Germinal center (tissue), 1 donor: ENCODE measurements around the gene CHAC2.
"Not testable (repeated sequence)": the region's sequence is repeated elsewhere in the genome, so short reads cannot be mapped to it uniquely, and the experiment has no call there.

Source experiments
- DNase-seq: peaks from one replicate; pipeline ENCODE4 v3.0.0; 2012; ENCODE audit warnings: mixed read lengths, low spot score

Gene CHAC2

DNA sequence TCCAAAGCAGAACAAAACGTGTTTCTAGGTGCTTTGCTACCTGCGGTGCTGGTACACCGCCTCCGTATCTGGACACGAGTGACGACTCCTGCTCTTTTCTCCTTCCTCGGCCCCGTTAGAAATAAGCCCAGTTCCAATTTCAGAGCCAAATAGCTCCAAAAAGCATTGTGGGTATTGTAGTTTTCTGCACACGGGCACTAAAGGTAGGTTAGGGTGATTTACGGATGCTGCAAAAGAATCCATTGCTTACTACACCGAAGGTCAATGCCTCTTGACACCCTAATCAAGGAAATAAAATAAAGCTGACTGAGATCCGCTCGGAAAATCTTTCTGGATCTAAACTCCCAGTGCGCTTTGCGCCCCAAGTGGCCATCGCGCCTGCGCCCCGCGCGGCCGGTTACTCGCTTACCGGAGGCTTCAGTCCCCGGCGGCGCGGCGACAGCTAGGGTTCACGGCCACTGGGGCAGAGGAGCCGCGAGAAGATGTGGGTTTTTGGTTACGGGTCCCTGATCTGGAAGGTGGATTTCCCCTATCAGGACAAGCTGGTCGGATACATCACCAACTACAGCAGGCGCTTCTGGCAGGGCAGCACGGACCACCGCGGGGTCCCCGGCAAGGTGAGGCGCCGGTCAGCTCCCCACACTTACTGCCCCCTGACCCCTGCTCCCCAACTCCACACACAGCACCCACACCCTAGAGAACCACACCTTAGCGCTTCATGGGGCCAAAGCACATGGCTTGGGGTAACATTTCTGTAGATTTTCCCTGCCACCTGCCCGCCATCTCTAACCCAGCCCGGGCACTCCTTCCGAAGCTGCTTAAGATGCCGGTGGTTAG, at the start of gene CHAC2:
TSS of gene CHAC2 (plus strand) at position 400 of the 837 bp plus-strand sequence. CDS start at position 483, 83 bp downstream.
- peak; percentile 89 for DNase-seq

DNA sequence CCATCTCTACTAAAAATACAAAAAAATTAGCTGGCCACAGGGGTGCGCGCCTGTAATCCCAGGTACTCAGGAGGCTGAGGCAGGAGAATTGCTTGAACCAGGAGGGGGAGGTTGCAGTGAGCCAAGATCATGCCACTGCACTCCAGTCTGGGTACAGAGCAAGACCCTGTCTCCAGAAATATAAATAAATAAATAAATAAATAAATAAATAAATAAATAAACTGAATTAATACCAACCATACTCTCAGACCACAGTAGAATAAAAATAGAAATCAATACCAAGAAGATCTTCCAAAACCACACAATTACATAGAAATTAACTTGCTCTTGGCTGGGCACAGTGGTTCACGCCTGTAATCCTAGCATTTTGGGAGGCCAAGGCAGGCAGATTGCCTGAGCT, 46.7 kb upstream of the CHAC2 start:
- DNase-seq, result not testable (repeated sequence)

GRCh38 chr2:53724536-53724935, 43.1 kb upstream of the CHAC2 start:
- DNase-seq, result no peak

GRCh38 chr2:53725662-53726061, 41.9 kb upstream of the CHAC2 start:
- no peak for DNase-seq

DNA sequence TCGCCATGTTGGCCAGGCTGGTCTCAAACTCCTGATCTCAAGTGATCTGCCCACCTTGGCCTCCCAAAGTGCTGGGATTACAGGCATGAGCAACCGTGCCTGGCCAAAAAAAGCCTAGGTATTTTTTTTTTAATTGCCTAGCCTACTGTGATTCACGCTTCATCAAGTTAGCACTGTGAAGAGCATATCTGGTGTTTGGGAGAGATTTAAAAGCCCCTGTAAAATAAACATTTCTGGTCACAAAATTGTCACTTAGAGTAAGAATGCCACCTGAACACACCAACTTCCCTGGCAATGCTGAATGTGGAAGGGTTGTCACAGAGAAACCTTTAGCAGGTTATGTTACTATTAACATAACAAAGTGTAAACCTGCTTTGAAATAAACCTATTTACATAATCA, 39.7 kb upstream of the CHAC2 start:
- DNase-seq, result no peak

- DNase-seq, result no peak
Observed at GRCh38 chr2:53729143-53729762, 38.4 kb upstream of the CHAC2 start.

DNA sequence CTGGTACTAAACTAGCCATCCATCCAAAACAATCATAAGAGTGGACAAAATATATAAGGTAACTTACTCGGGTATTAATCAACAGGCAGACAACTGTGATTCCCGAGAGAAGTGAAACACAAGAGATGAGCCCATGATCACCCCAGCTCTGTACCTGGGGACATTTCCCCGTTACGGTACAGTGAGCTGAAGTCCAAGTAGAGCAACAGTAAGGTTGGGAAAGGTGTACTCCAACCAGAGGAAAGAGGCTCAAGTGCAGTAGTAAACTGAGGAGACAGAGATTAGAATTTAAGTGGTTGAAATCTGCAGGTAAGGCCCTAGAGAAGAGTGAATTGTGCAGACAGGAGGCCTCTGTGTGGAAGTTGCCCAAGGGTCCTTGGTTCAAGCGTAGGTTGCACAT, 30.5 kb upstream of the CHAC2 start:
- DNase-seq, result no peak

DNA sequence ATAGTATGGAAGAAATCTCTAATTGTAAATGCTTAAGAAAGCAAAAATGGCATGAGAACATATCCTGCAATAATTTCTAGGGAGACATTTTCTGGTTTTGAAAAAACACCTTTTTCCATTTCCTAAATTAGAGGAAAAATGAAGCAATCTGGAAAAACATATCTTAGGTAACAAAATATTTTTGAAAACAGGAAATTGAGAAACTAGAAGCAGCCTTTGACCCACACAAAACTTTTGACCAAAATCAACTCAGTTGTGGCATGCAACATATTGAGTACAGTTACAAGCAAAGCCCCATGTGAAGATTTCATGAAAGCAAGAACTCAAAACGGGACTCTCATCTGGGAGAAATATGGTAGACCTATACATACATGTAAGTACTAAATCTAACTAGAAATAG, 28.6 kb upstream of the CHAC2 start:
- no peak for DNase-seq

DNA sequence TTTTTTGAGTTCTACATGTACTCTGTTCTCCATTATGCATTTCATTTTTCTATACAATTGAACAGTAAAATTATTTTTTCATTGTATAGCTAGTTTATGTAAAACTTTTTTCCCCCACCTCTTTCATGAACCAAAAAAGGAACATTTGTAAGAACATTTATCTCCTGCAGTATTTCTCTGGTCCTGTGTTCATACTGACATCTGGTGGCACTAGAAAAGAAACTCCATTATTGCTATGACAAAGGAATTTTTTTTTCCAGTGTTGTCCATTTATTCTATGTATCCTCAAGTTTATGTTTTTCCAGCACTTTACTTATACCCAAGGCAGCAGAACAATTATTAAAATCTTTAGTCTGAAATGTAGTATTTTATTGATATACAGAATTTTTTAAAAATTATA, 27.4 kb upstream of the CHAC2 start:
- no peak for DNase-seq

GRCh38 chr2:53744395-53745065, 23.1 kb upstream of the CHAC2 start:
- peak; percentile 15 for DNase-seq

DNA sequence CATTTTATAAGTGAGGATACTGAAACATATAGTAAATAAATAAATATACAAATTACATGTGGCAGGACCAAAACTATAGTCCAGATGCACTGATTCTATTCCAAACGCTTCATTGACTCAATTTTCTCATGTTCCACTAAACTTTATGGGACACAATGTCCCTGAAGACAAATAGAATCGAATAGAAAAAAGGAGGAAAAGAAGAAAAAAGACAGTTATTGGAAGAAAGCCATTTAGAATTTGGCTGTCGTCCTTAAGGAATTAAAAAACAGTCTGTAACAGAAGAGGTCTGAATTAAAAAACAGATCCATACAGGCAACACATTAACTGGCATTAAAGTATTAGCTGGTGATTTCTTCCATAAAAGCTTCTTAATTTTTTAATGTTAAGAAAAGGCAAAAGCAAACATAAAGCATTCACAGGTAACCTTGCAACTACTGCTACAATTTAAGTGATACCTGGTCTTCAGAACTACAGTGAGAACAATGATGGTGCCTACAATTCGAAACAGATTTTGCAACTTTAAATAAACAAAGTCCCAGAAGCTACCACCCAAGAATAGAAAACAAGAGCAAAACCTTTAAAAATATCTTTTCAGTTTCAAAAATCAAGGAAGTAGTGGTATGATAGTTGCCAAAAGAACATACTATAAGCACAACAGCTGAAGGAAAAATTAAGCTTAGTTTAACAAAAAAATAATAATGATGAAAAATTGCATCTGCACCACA, 17.4 kb upstream of the CHAC2 start:
- DNase-seq, result no peak

- DNase-seq, result no peak
Observed at GRCh38 chr2:53751728-53752127, 15.9 kb upstream of the CHAC2 start.

- no peak for DNase-seq
Observed at GRCh38 chr2:53752385-53752784, 15.2 kb upstream of the CHAC2 start.

- no peak for DNase-seq
Observed at GRCh38 chr2:53753041-53753440, 14.6 kb upstream of the CHAC2 start.

- DNase-seq, result no peak
Observed at GRCh38 chr2:53755121-53755520, 12.5 kb upstream of the CHAC2 start.

DNA sequence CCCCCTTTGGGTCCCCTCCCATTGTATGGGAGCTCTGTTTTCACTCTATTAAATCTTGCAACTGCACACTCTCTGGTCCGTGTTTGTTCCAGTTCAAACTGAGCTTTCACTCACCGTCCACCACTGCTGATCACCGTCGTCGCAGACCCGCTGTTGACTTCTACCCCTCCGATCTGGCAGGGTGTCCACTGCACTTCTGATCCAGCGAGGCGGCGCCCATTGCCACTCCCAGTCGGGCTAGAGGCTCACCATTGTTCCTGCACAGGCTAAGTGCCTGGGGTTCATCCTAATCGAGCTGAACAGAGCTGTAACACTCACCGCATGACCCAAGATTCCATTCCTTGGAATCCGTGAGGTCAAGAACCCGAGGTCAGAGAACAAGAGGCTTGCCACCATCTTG, 11.0 kb upstream of the CHAC2 start:
- no peak for DNase-seq

DNA sequence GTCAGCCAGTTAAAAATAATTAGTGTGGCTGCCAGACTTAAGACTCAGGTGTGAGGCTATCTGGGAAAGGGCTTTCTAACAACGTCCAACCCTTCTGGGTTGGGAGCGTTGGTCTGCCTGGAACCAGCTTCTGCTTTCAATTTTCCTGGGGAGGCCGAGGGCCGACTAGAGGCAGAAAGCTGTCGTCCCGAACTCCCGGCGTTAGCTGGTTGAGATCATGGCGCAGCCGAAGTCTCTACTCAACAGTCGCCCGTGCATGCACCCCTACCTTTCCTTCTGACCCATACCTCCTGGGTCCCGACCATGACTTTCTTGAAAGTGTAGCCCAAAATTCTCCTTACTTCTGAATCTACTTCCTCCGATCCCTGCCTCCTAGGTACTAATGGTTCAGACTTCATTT, 10.4 kb upstream of the CHAC2 start:
- not testable (repeated sequence) for DNase-seq

- DNase-seq, result no peak
Observed at GRCh38 chr2:53765767-53766166, 1.8 kb upstream of the CHAC2 start.

DNA sequence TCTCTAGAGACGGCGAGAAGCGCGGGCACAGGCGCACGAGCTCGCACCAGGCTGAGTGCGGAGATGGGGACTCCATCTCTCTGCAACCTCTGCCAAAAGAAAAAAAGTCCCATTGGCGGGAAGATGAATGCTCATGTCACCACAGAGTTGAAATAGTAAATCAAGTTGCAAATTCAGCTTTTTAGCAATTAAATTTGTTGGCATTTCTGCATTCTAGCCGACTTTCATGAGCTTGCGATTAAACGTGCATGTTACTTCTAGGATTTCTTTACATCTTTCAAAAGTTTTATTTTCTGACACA, 588 bp downstream of the CHAC2 start:
- no peak for DNase-seq

GRCh38 chr2:53769318-53769945, 1.8 kb downstream of the CHAC2 start:
- DNase-seq, result no peak

DNA sequence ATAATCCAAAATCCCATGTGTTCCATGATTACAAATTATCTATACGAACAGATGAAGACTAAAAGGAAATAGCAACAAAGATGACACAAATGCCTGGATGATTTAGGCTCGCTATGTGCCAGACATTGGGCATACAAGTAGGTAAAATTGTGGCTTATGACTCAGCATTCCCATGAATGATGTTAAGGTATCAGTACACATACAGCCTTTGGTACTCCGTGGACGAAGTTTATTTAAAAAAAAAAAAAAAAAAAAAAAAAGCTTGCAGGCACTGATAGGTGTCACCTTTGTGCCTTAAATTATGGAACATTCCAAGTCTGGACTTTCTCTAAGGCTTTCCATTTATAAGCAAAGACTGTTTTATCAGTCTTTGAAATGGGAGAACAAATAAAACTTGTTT, 2.7 kb downstream of the CHAC2 start:
- DNase-seq, result no peak

- DNase-seq, result no peak
Observed at GRCh38 chr2:53777134-53777533, 9.5 kb downstream of the CHAC2 start.
